K562 (cell line): Measurements from ENCODE around the gene THAP8. TPM values are rescaled to one million over a fixed set of nuclear protein-coding genes. Genes with fewer than 3 reads are reported as not detected.

Source experiments
- ATAC-seq: fragments of 200-7000 bp; cut with Tn5 transposase; 3 replicates; pipeline ENCODE4 v1.9.1; 2020; ENCODE audit warnings: moderate library complexity
- BruUV-seq: library from RNA; stranded (reverse); fragments of 400-500 nt; replicated peaks from 2 replicates; lab custom pipeline; 2021; lab: Mats Ljungman, UMichigan
- CTCF ChIA-PET: fragments of 300-600 bp; formaldehyde crosslinking; extraction: SDS; loops from one replicate; lab custom pipeline; 2021; ENCODE audit warnings: low intra/inter-chr PET ratio; lab: Yijun Ruan, JAX
- POLR2A ChIA-PET: fragments of 300-600, 350-650 bp; sonication (Branson Sonifier 250); formaldehyde crosslinking; extraction: SDS; loops from one replicate; lab custom pipeline; 2021; ENCODE audit warnings: antibody characterized with exemption, inconsistent platforms; lab: Yijun Ruan, JAX
- DNase-seq, 4 experiments: peaks; one replicate each; pipeline versions ENCODE4 v3.0.0 to v3.0.0-alpha.2; 2011 to 2018; ENCODE audit warnings: low spot score in 3 of 4, mixed read lengths in 3 of 4; ENCODE audit errors: extremely low read depth in 1 of 4
- FAIRE-seq: peaks from 2 replicates; lab custom pipeline; 2011; peaks lifted over from hg19 to GRCh38; lab: Jason Lieb, UNC
- H2AFZ ChIP-seq: 2 replicates; pipeline ENCODE4 v1.6.0; 2011; ENCODE audit warnings: low read depth, low read length, control low read depth, inconsistent platforms
- H3K27ac ChIP-seq: fragments of 200-600 bp; 3 replicates; pipeline ENCODE4 v1.8.0; 2011; ENCODE audit warnings: low read depth, mild to moderate bottlenecking, control low read depth, inconsistent platforms, low read length, moderate library complexity, mixed read lengths; ENCODE audit errors: extremely low read depth
- H3K27me3 ChIP-seq, 2 experiments: fragments of 300-600 bp in 1 of 2; 2 replicates in 1 of 2; 3 replicates in 1 of 2; pipeline versions ENCODE4 v1.6.0 to v1.8.0; 2011; ENCODE audit warnings: inconsistent platforms in 2 of 2, low read length in 2 of 2, mild to moderate bottlenecking in 1 of 2, mixed read lengths in 1 of 2, moderate library complexity in 1 of 2; ENCODE audit not compliant: control insufficient read depth in 2 of 2, insufficient read depth in 2 of 2
- H3K36me3 ChIP-seq: fragments of 300-600 bp; 3 replicates; pipeline ENCODE4 v1.8.0; 2011; ENCODE audit warnings: mild to moderate bottlenecking, low read length, inconsistent platforms; ENCODE audit not compliant: control insufficient read depth, insufficient read depth
- H3K4me1 ChIP-seq, 2 experiments: fragments of 200-600 bp in 1 of 2; replicated peaks in 1 of 2; 2 replicates in 1 of 2; 3 replicates in 1 of 2; pipeline versions ENCODE4 v1.5.1 to v1.8.0; 2011; ENCODE audit warnings: inconsistent platforms in 2 of 2, low read length in 2 of 2, mild to moderate bottlenecking in 1 of 2, mixed read lengths in 1 of 2, moderate library complexity in 1 of 2; ENCODE audit not compliant: control insufficient read depth in 2 of 2, insufficient read depth in 2 of 2
- H3K4me2 ChIP-seq: 2 replicates; pipeline ENCODE4 v1.6.1; 2011; ENCODE audit warnings: low read length, control low read depth, inconsistent platforms, mixed read lengths; ENCODE audit not compliant: insufficient read depth
- H3K4me3 ChIP-seq: fragments of 200-600 bp; sonication (generic), shearing (Covaris generic); 2 replicates; pipeline ENCODE4 v1.5.1; 2016; ENCODE audit warnings: control low read depth, inconsistent platforms
- H3K79me2 ChIP-seq: fragments of 200-600 bp; 3 replicates; pipeline ENCODE4 v1.8.0; 2011; ENCODE audit warnings: low read length, inconsistent platforms; ENCODE audit not compliant: control insufficient read depth, insufficient read depth
- H3K9ac ChIP-seq, 2 experiments: 2 replicates each; pipeline versions ENCODE4 v1.6.0 to v1.6.1; 2011; ENCODE audit warnings: low read depth in 2 of 2, low read length in 2 of 2, control low read depth in 1 of 2, inconsistent platforms in 1 of 2, mild to moderate bottlenecking in 1 of 2, mixed read lengths in 1 of 2; ENCODE audit not compliant: insufficient read depth in 1 of 2
- H3K9me1 ChIP-seq: one replicate; pipeline ENCODE4 v1.6.0; 2011; ENCODE audit warnings: inconsistent platforms, mild to moderate bottlenecking, low read length, moderate library complexity; ENCODE audit not compliant: control insufficient read depth, insufficient read depth
- H3K9me3 ChIP-seq: replicated peaks from 2 replicates; pipeline ENCODE4 v1.5.1; 2011; ENCODE audit warnings: low read depth, low read length, inconsistent platforms; ENCODE audit not compliant: control insufficient read depth, insufficient read depth
- H4K20me1 ChIP-seq: replicated peaks from 2 replicates; pipeline ENCODE4 v1.6.1; 2011; ENCODE audit warnings: low read length, inconsistent platforms, mixed read lengths; ENCODE audit not compliant: control insufficient read depth, insufficient read depth
- ARID3A ChIP-seq: IDR thresholded peaks from 2 replicates; pipeline ENCODE4 v1.6.1; 2012; ENCODE audit warnings: low read depth, low read length, improper control_type of control experiment, borderline replicate concordance
- CREM ChIP-seq: IDR thresholded peaks from 2 replicates; pipeline ENCODE4 v1.6.1; 2014; ENCODE audit warnings: antibody characterized with exemption, low read depth
- CTCF ChIP-seq, 3 experiments: IDR thresholded peaks in 2 of 3; conservative IDR thresholded peaks in 1 of 3; 2 replicates each; pipeline ENCODE4 v1.5.1; 2011 to 2012; ENCODE audit warnings: low read length in 3 of 3, mild to moderate bottlenecking in 3 of 3, control low read depth in 2 of 3, improper control_type of control experiment in 1 of 3, inconsistent platforms in 1 of 3, low read depth in 1 of 3, mixed read lengths in 1 of 3, moderate library complexity in 1 of 3; ENCODE audit not compliant: insufficient read depth in 2 of 3
- KLF16 ChIP-seq: IDR thresholded peaks from 2 replicates; pipeline ENCODE4 v1.6.1; 2016; ENCODE audit warnings: antibody characterized with exemption
- MAZ ChIP-seq, 2 experiments: fragments of 450-650 bp in 1 of 2; sonication (generic) in 1 of 2; formaldehyde crosslinking; IDR thresholded peaks in 1 of 2; conservative IDR thresholded peaks in 1 of 2; 2 replicates each; pipeline versions ENCODE4 v1.4.0 to v1.5.0; 2020; ENCODE audit warnings: mild to moderate bottlenecking in 1 of 2, missing genetic modification reagents in 1 of 2
- PHB2 ChIP-seq: fragments of 450-650 bp; IDR thresholded peaks from 2 replicates; pipeline ENCODE4 v1.6.1; 2017; ENCODE audit warnings: low read depth
- RBFOX2 ChIP-seq: fragments of 200-400 bp; formaldehyde crosslinking; IDR thresholded peaks from 2 replicates; pipeline ENCODE4 v1.6.1; 2017; ENCODE audit warnings: low read depth, mild to moderate bottlenecking, low read length, moderate library complexity
- SRF ChIP-seq, 2 experiments: fragments of 250-450, 450-650 bp in 1 of 2; sonication (Bioruptor Pico) in 1 of 2; sonication (generic) in 1 of 2; formaldehyde crosslinking; IDR thresholded peaks; 2 replicates each; pipeline versions ENCODE4 v1.5.0 to v1.5.1; 2020 to 2022; ENCODE audit warnings: mild to moderate bottlenecking in 1 of 2, missing genetic modification reagents in 1 of 2
- ZBTB7A ChIP-seq: IDR thresholded peaks from 2 replicates; pipeline ENCODE4 v1.6.1; 2011; ENCODE audit warnings: low read depth, mild to moderate bottlenecking, low read length, moderate library complexity, borderline replicate concordance; ENCODE audit not compliant: control insufficient read depth
- ZKSCAN1 ChIP-seq: fragments of 150-350 bp; IDR thresholded peaks from 2 replicates; pipeline ENCODE4 v1.6.1; 2016; ENCODE audit warnings: low read depth, low read length
- WGBS: fragments of 100-300 bp; shearing (Covaris generic); methylation state at CpG from one replicate; pipeline ENCODE4 v1.1.6; 2016; ENCODE audit warnings: low coverage, mixed read lengths; ENCODE audit not compliant: insufficient coverage; ENCODE audit errors: missing lambda C conversion rate; 5-methylcytosine and 5-hydroxymethylcytosine counted together
- in situ Hi-C: fragments of 300-500 bp; cut with MboI; formaldehyde crosslinking; loops from 4 replicates; pipeline ENCODE4 v1.15.0; 2018; ENCODE audit warnings: inconsistent platforms, mixed read lengths
- intact Hi-C: fragments of 100-400 bp; cut with micrococcal nuclease; formaldehyde crosslinking; loops from 2 replicates; pipeline ENCODE4 v1.14.2; 2022
- polyA plus RNA-seq, 8 experiments: library from polyadenylated mRNA; depleted of rRNA in 4 of 8; stranded (reverse) in 5 of 8; unstranded in 3 of 8; fragments of >200 nt; fragmentation: Nextera tagmentation in 2 of 8; fragmentation: Illumina TruSeq in 1 of 8; extraction: Ambion mirVana in 2 of 8; extraction: Trizol in 1 of 8; gene quantifications; 2 replicates each; pipeline versions ENCODE4 v1.2.1 to v1.2.3, GENCODE V29; 2011 to 2014; ENCODE audit warnings: inconsistent platforms in 1 of 8, missing spikeins in 1 of 8
- total RNA-seq, 7 experiments: library from RNA; depleted of rRNA in 6 of 7; stranded (reverse); fragments of >200 nt in 6 of 7; fragmentation: Illumina TruSeq in 2 of 7; extraction: Trizol in 2 of 7; gene quantifications; 2 replicates each; pipeline versions ENCODE4 v1.2.1 to v1.2.3, GENCODE V29; 2011 to 2021; ENCODE audit warnings: low replicate concordance in 1 of 7

The THAP8 gene
- total and polyA plus RNA-seq, 9 of the 15 experiments (the other 6 are each of a cell fraction or from before 2014, with no cell fraction given), result 0.11 to 2.0 (median 0.94) TPM

GRCh38 chr19:36051236-36051635 lies 2.8 kb downstream of the THAP8 start:
- no peaks in the 10 kb centered on the region for H4K20me1 ChIP-seq
- H3K9me1 ChIP-seq, result no peaks in the 10 kb centered on the region
- BruUV-seq, result no TSS peak
- no peak overlapping the region for H3K4me3 ChIP-seq
- peak overlapping the region in 1 of 2 experiments; percentile 73; a peak in 1 of 4 replicates for H3K9ac ChIP-seq
- no peak overlapping the region for H3K4me2 ChIP-seq
- H3K9me3 ChIP-seq, result no peaks in the 10 kb centered on the region
- no peak overlapping the region for H2AFZ ChIP-seq
- WGBS, result 14% methylated on average over 3 of the region's 3 CpGs
- H3K36me3 ChIP-seq, result no peaks in the 10 kb centered on the region
- intact Hi-C loops, result loop anchor here (1.0 to 5.0 kb wide), 2 partner anchors 37 to 54 kb away; partner anchors contain the start of genes ALKBH6 and SDHAF1
- peaks cover 15% of the 10 kb centered on the region for H3K79me2 ChIP-seq
- peaks cover 2 to 22% of the 10 kb centered on the region in 2 experiments; a peak in 3 of 5 replicates for H3K4me1 ChIP-seq
- H3K27me3 ChIP-seq, result no peaks in the 10 kb centered on the region
- H3K27ac ChIP-seq, result no peak overlapping the region
- CTCF ChIA-PET, result no interaction called here
- DNase-seq (peak in 3 of 4 experiments; percentile 38 to 55 (median 49)), FAIRE-seq (peak; percentile 52), ATAC-seq (no peak)
- POLR2A ChIA-PET, result no interaction called here
- in situ Hi-C loops, result no loop called here
- no peak for TF ChIP-seq RBFOX2
- TF ChIP-seq KLF16, result 0 out of 2 replicates have a peak, but pooled peaks have one; percentile 33
- 0 out of 4 replicates have a peak, but pooled peaks of 1 of the 2 experiments have one; percentile 44 for TF ChIP-seq MAZ (CRISPR knock-in tag; conservative IDR thresholded peaks at IDR 0.05 in 1 of 2, IDR thresholded peaks at IDR 0.05 in 1 of 2)
- TF ChIP-seq PHB2, result no peak
- peak; percentile 11; the same call in 1 of the 2 replicates for TF ChIP-seq CREM
- no peak for TF ChIP-seq ZKSCAN1
- peak; percentile 67 to 99 (median 94) for TF ChIP-seq CTCF (IDR thresholded peaks at IDR 0.05 in 2 of 3, conservative IDR thresholded peaks at IDR 0.05 in 1 of 3; ENCODE audit: insufficient read depth in 2 of 3, low read depth in 1 of 3, low read length in 3 of 3)
- no peak for TF ChIP-seq ARID3A
- 0 out of 2 replicates have a peak, but pooled peaks have one; percentile 24 for TF ChIP-seq ZBTB7A
- TF ChIP-seq SRF (CRISPR knock-in tag; IDR thresholded peaks at IDR 0.05), result no peak
